HepG2 (cell line): ENCODE data around the gene ADAMTS13. TPM values are rescaled to one million over a fixed set of nuclear protein-coding genes. Genes with fewer than 3 reads are reported as not detected.
A peak's percentile ranks its signal among the peaks of the same experiment; 100 is the strongest.

Experiments
- ARID3A ChIP-seq: IDR thresholded peaks from 2 replicates; pipeline ENCODE4 v1.6.1; 2012; ENCODE audit warnings: low read depth, low read length, improper control_type of control experiment
- BATF2 ChIP-seq: sonication (generic); formaldehyde crosslinking; IDR thresholded peaks from 2 replicates; pipeline ENCODE4 v1.8.0; 2022; ENCODE audit warnings: mild to moderate bottlenecking, missing genetic modification reagents, moderate library complexity
- CENPBD1 ChIP-seq: sonication (generic); formaldehyde crosslinking; IDR thresholded peaks from 2 replicates; pipeline ENCODE4 v1.8.0; 2022; ENCODE audit warnings: missing genetic modification reagents, low read depth, mild to moderate bottlenecking, borderline replicate concordance
- ELF3 ChIP-seq: IDR thresholded peaks from 2 replicates; pipeline ENCODE4 v1.6.1; 2016; ENCODE audit warnings: missing genetic modification reagents, missing compliant biosample characterization
- GMEB1 ChIP-seq: sonication (generic); formaldehyde crosslinking; IDR thresholded peaks from 2 replicates; pipeline ENCODE4 v1.5.1; 2020; ENCODE audit warnings: missing genetic modification reagents, mild to moderate bottlenecking, borderline replicate concordance
- HDAC1 ChIP-seq: sonication (generic); formaldehyde crosslinking; IDR thresholded peaks from 2 replicates; pipeline ENCODE4 v1.5.1; 2020; ENCODE audit warnings: mild to moderate bottlenecking, missing genetic modification reagents
- KAT8 ChIP-seq: IDR thresholded peaks from 2 replicates; pipeline ENCODE4 v1.6.1; 2016; ENCODE audit warnings: missing genetic modification reagents, missing compliant biosample characterization
- MXD3 ChIP-seq: IDR thresholded peaks from 2 replicates; pipeline ENCODE4 v1.6.1; 2016; ENCODE audit warnings: mild to moderate bottlenecking, missing biosample characterization, missing genetic modification reagents
- MYNN ChIP-seq: sonication (generic); formaldehyde crosslinking; IDR thresholded peaks from 2 replicates; pipeline ENCODE4 v1.4.0; 2020; ENCODE audit warnings: mild to moderate bottlenecking, low read depth, missing genetic modification reagents
- NFATC3 ChIP-seq: sonication (generic); formaldehyde crosslinking; IDR thresholded peaks from 2 replicates; pipeline ENCODE4 v1.5.1; 2020; ENCODE audit warnings: mild to moderate bottlenecking, missing genetic modification reagents
- RXRA ChIP-seq: sonication (generic); formaldehyde crosslinking; IDR thresholded peaks from 2 replicates; pipeline ENCODE4 v1.5.1; 2020; ENCODE audit warnings: missing genetic modification reagents
- SRY ChIP-seq: sonication (generic); formaldehyde crosslinking; IDR thresholded peaks from 2 replicates; pipeline ENCODE4 v1.8.0; 2022; ENCODE audit warnings: mild to moderate bottlenecking, missing genetic modification reagents
- ZBTB33 ChIP-seq: sonication (generic); formaldehyde crosslinking; IDR thresholded peaks from 2 replicates; pipeline ENCODE4 v1.4.0; 2020; ENCODE audit warnings: missing genetic modification reagents
- ZBTB7B ChIP-seq: sonication (generic); formaldehyde crosslinking; IDR thresholded peaks from 2 replicates; pipeline ENCODE4 v1.4.0; 2020; ENCODE audit warnings: missing genetic modification reagents
- ZFP82 ChIP-seq: sonication (generic); formaldehyde crosslinking; IDR thresholded peaks from 2 replicates; pipeline ENCODE4 v1.5.1; 2020; ENCODE audit warnings: mild to moderate bottlenecking, missing genetic modification reagents, borderline replicate concordance
- ZFP91 ChIP-seq: sonication (generic); formaldehyde crosslinking; IDR thresholded peaks from 2 replicates; pipeline ENCODE4 v1.9.0; 2022; ENCODE audit warnings: missing genetic modification reagents, mild to moderate bottlenecking, borderline replicate concordance
- ZNF546 ChIP-seq: sonication (generic); formaldehyde crosslinking; conservative IDR thresholded peaks from 2 replicates; pipeline ENCODE4 v1.8.1; 2023; ENCODE audit warnings: mild to moderate bottlenecking, missing genetic modification reagents
- ZNF547 ChIP-seq: sonication (generic); formaldehyde crosslinking; IDR thresholded peaks from 2 replicates; pipeline ENCODE4 v1.5.1; 2020; ENCODE audit warnings: mild to moderate bottlenecking, missing genetic modification reagents
- ZNF567 ChIP-seq: sonication (generic); formaldehyde crosslinking; IDR thresholded peaks from 2 replicates; pipeline ENCODE4 v1.8.1; 2023; ENCODE audit warnings: mild to moderate bottlenecking, missing genetic modification reagents, borderline replicate concordance
- ZNF607 ChIP-seq: sonication (generic); formaldehyde crosslinking; IDR thresholded peaks from 2 replicates; pipeline ENCODE4 v1.5.1; 2020; ENCODE audit warnings: missing genetic modification reagents, mild to moderate bottlenecking, borderline replicate concordance
- polyA plus RNA-seq, 8 experiments: library from polyadenylated mRNA; depleted of rRNA in 3 of 8; stranded (reverse) in 7 of 8; unstranded in 1 of 8; fragments of >200 nt; fragmentation: Illumina TruSeq in 4 of 8; extraction: Trizol in 4 of 8; gene quantifications; 2 replicates each; pipeline versions ENCODE4 v1.2.1 to v1.2.3, GENCODE V29; 2011 to 2016; ENCODE audit warnings: low read depth in 4 of 8, missing spikeins in 1 of 8, mixed read lengths in 1 of 8; ENCODE audit not compliant: insufficient read depth in 1 of 8
- total RNA-seq, 5 experiments: library from RNA; depleted of rRNA; stranded (reverse); fragments of >200 nt; fragmentation: Illumina TruSeq; extraction: Trizol; gene quantifications; 2 replicates each; pipeline ENCODE4 v1.2.3, GENCODE V29; 2016; ENCODE audit warnings: low read depth in 1 of 5

Gene ADAMTS13
- total and polyA plus RNA-seq, 2 of the 13 experiments (the other 11 are each of a cell fraction or from before 2014, with no cell fraction given) = 0.91 to 4.5 TPM

- no peak for TF ChIP-seq ZBTB33 (CRISPR knock-in tag)
- peak; percentile 23; the same call in 1 of the 2 replicates for TF ChIP-seq MXD3
- no peak for TF ChIP-seq ZNF607 (CRISPR knock-in tag)
- TF ChIP-seq RXRA (CRISPR knock-in tag) = peak; percentile 32; the same call in 1 of the 2 replicates
- peak; percentile 36 for TF ChIP-seq KAT8 (CRISPR knock-in tag)
- TF ChIP-seq HDAC1 (CRISPR knock-in tag) = peak; percentile 62
- no peak for TF ChIP-seq ZFP82
- TF ChIP-seq MYNN (CRISPR knock-in tag) = no peak
- TF ChIP-seq GMEB1 (CRISPR knock-in tag) = peak; percentile 46; the same call in 1 of the 2 replicates
- no peak for TF ChIP-seq BATF2 (CRISPR knock-in tag)
- TF ChIP-seq ZNF546 (CRISPR knock-in tag) = no peak
- no peak for TF ChIP-seq ELF3 (CRISPR knock-in tag)
- TF ChIP-seq ZFP91 (CRISPR knock-in tag) = peak; percentile 30; the same call in 1 of the 2 replicates
- no peak for TF ChIP-seq ZNF567 (CRISPR knock-in tag)
- TF ChIP-seq ZBTB7B = peak; percentile 69; the same call in 1 of the 2 replicates
- TF ChIP-seq CENPBD1 (CRISPR knock-in tag) = no peak
- TF ChIP-seq NFATC3 (CRISPR knock-in tag) = 0 out of 2 replicates have a peak, but pooled peaks have one; percentile 49
- 0 out of 2 replicates have a peak, but pooled peaks have one; percentile 49 for TF ChIP-seq ZNF547 (CRISPR knock-in tag)
- no peak for TF ChIP-seq ARID3A
- TF ChIP-seq SRY = 0 out of 2 replicates have a peak, but pooled peaks have one; percentile 30
Observed at GRCh38 chr9:133485531-133486260, 63.5 kb downstream of the ADAMTS13 start (continued).
